ENCODE measurements around the gene USP32. TPM values are rescaled to one million over a fixed set of nuclear protein-coding genes. Genes with fewer than 3 reads are reported as not detected.
"Not testable (repeated sequence)": the region's sequence is repeated elsewhere in the genome, so short reads cannot be mapped to it uniquely, and the experiment has no call there.

The USP32 gene
- polyA plus RNA-seq, 3 donors = 6.3 to 20.9 (median 17.3) TPM

GRCh38 chr17:60383379-60383778 is 8.6 kb downstream of the USP32 start:
- H3K27ac ChIP-seq (ENCODE audit: low read depth, low read length) = no peak overlapping the region
- 36 to 61% (median 53%) methylated on average over 3 of the region's 3 CpGs for WGBS, 3 donors

- 47 to 79% (median 77%) methylated on average over 4 of the region's 4 CpGs for WGBS, 3 donors
- no peak overlapping the region for H3K27ac ChIP-seq (ENCODE audit: low read depth, low read length)
Observed at GRCh38 chr17:60381958-60382357, 10.0 kb downstream of the USP32 start.

- 39 to 61% (median 55%) methylated on average over 2 of the region's 3 CpGs for WGBS, 3 donors
- not testable (repeated sequence) for H3K27ac ChIP-seq (ENCODE audit: low read depth, low read length)
Observed at GRCh38 chr17:60379461-60379860, 12.5 kb downstream of the USP32 start.

- H3K27ac ChIP-seq (ENCODE audit: low read depth, low read length) = not testable (repeated sequence)
- 88 to 100% (median 97%) methylated on average over 1 of the region's 1 CpG for WGBS, 3 donors
Observed at GRCh38 chr17:60378187-60378586, 13.7 kb downstream of the USP32 start.

GRCh38 chr17:60372790-60373483 is 19.0 kb downstream of the USP32 start:
- no peak overlapping the region for H3K27ac ChIP-seq (ENCODE audit: low read depth, low read length)
- 95 to 98% (median 97%) methylated on average over 6 of the region's 6 CpGs for WGBS, 3 donors

GRCh38 chr17:60371818-60372510 is 20.0 kb downstream of the USP32 start:
- 43 to 56% (median 52%) methylated on average over 4 of the region's 4 CpGs for WGBS, 3 donors
- H3K27ac ChIP-seq (ENCODE audit: low read depth, low read length) = no peak overlapping the region

- H3K27ac ChIP-seq (ENCODE audit: low read depth, low read length) = no peak overlapping the region
- WGBS, 3 donors = 68 to 100% (median 76%) methylated on average over 3 of the region's 3 CpGs
Observed at GRCh38 chr17:60371416-60371815, 20.5 kb downstream of the USP32 start.

GRCh38 chr17:60369727-60370126 is 22.2 kb downstream of the USP32 start:
- WGBS, 3 donors = 98 to 100% (median 98%) methylated on average over 2 of the region's 2 CpGs
- no peak overlapping the region for H3K27ac ChIP-seq (ENCODE audit: low read depth, low read length)

GRCh38 chr17:60363700-60364405 is 28.1 kb downstream of the USP32 start:
- WGBS, 3 donors = 71 to 96% (median 79%) methylated on average over 3 of the region's 3 CpGs
- no peak overlapping the region for H3K27ac ChIP-seq (ENCODE audit: low read depth, low read length)

- 76 to 82% (median 79%) methylated on average over 4 of the region's 4 CpGs for WGBS, 3 donors
- H3K27ac ChIP-seq (ENCODE audit: low read depth, low read length) = no peak overlapping the region
Observed at GRCh38 chr17:60362329-60362728, 29.6 kb downstream of the USP32 start.

- no peak overlapping the region for H3K27ac ChIP-seq (ENCODE audit: low read depth, low read length)
- 84 to 94% (median 89%) methylated on average over 2 of the region's 2 CpGs for WGBS, 3 donors
Observed at GRCh38 chr17:60361889-60362288, 30.0 kb downstream of the USP32 start.

GRCh38 chr17:60359415-60359814 is 32.5 kb downstream of the USP32 start:
- no peak overlapping the region for H3K27ac ChIP-seq (ENCODE audit: low read depth, low read length)

- H3K27ac ChIP-seq (ENCODE audit: low read depth, low read length) = no peak overlapping the region
- 57 to 91% (median 57%) methylated on average over 3 of the region's 3 CpGs for WGBS, 3 donors
Observed at GRCh38 chr17:60358606-60359225, 33.2 kb downstream of the USP32 start.

GRCh38 chr17:60356940-60357339 is 35.0 kb downstream of the USP32 start:
- WGBS, 3 donors = 48 to 94% (median 93%) methylated on average over 1 of the region's 1 CpG
- no peak overlapping the region for H3K27ac ChIP-seq (ENCODE audit: low read depth, low read length)

GRCh38 chr17:60355663-60356594 is 36.0 kb downstream of the USP32 start:
- no peak overlapping the region for H3K27ac ChIP-seq (ENCODE audit: low read depth, low read length)
- WGBS, 3 donors = 81 to 93% (median 92%) methylated on average over 4 of the region's 4 CpGs

- WGBS, 3 donors = 17 to 53% (median 19%) methylated on average over 1 of the region's 1 CpG
- H3K27ac ChIP-seq (ENCODE audit: low read depth, low read length) = no peak overlapping the region
Observed at GRCh38 chr17:60354223-60354622, 37.7 kb downstream of the USP32 start.

GRCh38 chr17:60353773-60354172 is 38.2 kb downstream of the USP32 start:
- 75 to 83% (median 76%) methylated on average over 4 of the region's 4 CpGs for WGBS, 3 donors
- no peak overlapping the region for H3K27ac ChIP-seq (ENCODE audit: low read depth, low read length)

GRCh38 chr17:60352569-60352968 is 39.4 kb downstream of the USP32 start:
- H3K27ac ChIP-seq (ENCODE audit: low read depth, low read length) = no peak overlapping the region
- 94 to 97% (median 96%) methylated on average over 4 of the region's 4 CpGs for WGBS, 3 donors

All from adipose tissue (tissue), 3 donors.